SK-N-SH (cell line): Measurements from ENCODE around the gene SCN11A.

Experiments used
- EZH2phosphoT487 ChIP-seq: fragments of 200-600 bp; sonication (generic); IDR thresholded peaks from 2 replicates; pipeline ENCODE4 v1.6.1; 2017; ENCODE audit warnings: low read depth, mixed run types, mild to moderate bottlenecking, antibody characterized with exemption, moderate library complexity, borderline replicate concordance
- FOSL2 ChIP-seq: IDR thresholded peaks from 2 replicates; pipeline ENCODE4 v1.4.0; 2012; ENCODE audit warnings: low read depth, mild to moderate bottlenecking, moderate library complexity, borderline replicate concordance
- FOXJ3 ChIP-seq: sonication (generic); formaldehyde crosslinking; IDR thresholded peaks from 2 replicates; pipeline ENCODE4 v1.5.1; 2020; ENCODE audit warnings: mild to moderate bottlenecking, missing genetic modification reagents
- GABPA ChIP-seq: IDR thresholded peaks from 2 replicates; pipeline ENCODE4 v1.4.0; 2012; ENCODE audit warnings: low read depth, mild to moderate bottlenecking
- JUND ChIP-seq: IDR thresholded peaks from 2 replicates; pipeline ENCODE4 v1.4.0; 2012
- RXRA ChIP-seq: IDR thresholded peaks from 2 replicates; pipeline ENCODE4 v1.4.0; 2012; ENCODE audit warnings: low read depth, mild to moderate bottlenecking, borderline replicate concordance
- YY1 ChIP-seq: IDR thresholded peaks from 2 replicates; pipeline ENCODE4 v1.4.0; 2012; ENCODE audit warnings: low read depth, mild to moderate bottlenecking
- TF ChIP-seq, protein P1 (sequence below): fragments of 200-600 bp; sonication (generic); IDR thresholded peaks from 2 replicates; pipeline ENCODE4 v1.6.1; 2017; ENCODE audit warnings: antibody characterized with exemption, mild to moderate bottlenecking, moderate library complexity
- TF ChIP-seq, protein P2 (sequence below): IDR thresholded peaks from 2 replicates; pipeline ENCODE4; 2012

DNA sequence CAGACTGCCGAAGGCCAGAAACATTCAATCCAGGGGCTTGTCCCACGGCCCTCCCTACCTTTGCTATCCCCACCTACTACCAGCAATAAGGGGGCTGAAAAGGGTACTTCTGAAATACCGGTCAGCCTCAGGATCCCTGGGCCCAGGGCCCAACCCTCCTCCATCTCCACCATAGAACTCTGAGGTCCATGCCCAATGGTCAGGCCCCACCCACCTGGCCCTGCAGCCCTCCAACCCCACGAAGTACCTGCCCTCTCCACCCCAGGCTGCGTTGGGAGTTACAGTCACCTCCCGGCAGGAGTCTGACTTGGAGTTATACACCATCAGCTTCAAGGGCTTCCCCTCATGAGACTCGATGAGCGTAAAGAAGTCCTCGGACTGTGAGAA lies 48.7 kb upstream of the SCN11A start:
- TF ChIP-seq, protein P1, sequence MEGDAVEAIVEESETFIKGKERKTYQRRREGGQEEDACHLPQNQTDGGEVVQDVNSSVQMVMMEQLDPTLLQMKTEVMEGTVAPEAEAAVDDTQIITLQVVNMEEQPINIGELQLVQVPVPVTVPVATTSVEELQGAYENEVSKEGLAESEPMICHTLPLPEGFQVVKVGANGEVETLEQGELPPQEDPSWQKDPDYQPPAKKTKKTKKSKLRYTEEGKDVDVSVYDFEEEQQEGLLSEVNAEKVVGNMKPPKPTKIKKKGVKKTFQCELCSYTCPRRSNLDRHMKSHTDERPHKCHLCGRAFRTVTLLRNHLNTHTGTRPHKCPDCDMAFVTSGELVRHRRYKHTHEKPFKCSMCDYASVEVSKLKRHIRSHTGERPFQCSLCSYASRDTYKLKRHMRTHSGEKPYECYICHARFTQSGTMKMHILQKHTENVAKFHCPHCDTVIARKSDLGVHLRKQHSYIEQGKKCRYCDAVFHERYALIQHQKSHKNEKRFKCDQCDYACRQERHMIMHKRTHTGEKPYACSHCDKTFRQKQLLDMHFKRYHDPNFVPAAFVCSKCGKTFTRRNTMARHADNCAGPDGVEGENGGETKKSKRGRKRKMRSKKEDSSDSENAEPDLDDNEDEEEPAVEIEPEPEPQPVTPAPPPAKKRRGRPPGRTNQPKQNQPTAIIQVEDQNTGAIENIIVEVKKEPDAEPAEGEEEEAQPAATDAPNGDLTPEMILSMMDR, result no peak
- TF ChIP-seq FOXJ3 (no peak), RXRA (no peak), EZH2phosphoT487 (no peak), GABPA (no peak), YY1 (no peak), JUND (no peak), FOSL2 (no peak)
- TF ChIP-seq, protein P2, sequence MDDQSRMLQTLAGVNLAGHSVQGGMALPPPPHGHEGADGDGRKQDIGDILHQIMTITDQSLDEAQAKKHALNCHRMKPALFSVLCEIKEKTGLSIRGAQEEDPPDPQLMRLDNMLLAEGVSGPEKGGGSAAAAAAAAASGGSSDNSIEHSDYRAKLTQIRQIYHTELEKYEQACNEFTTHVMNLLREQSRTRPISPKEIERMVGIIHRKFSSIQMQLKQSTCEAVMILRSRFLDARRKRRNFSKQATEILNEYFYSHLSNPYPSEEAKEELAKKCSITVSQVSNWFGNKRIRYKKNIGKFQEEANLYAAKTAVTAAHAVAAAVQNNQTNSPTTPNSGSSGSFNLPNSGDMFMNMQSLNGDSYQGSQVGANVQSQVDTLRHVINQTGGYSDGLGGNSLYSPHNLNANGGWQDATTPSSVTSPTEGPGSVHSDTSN, result no peak
